HepG2 (cell line): ENCODE results near the gene SLC8A2. TPM values are rescaled to one million over a fixed set of nuclear protein-coding genes. Genes with fewer than 3 reads are reported as not detected.

Experiments used
- DMTF1 ChIP-seq: sonication (generic); formaldehyde crosslinking; IDR thresholded peaks from 2 replicates; pipeline ENCODE4 v1.4.0; 2020; ENCODE audit warnings: mild to moderate bottlenecking, missing genetic modification reagents
- FOXP4 ChIP-seq: sonication (generic); formaldehyde crosslinking; IDR thresholded peaks from 2 replicates; pipeline ENCODE4 v1.4.0; 2020; ENCODE audit warnings: missing genetic modification reagents
- HNRNPUL1 ChIP-seq: fragments of 200-400 bp; formaldehyde crosslinking; IDR thresholded peaks from 2 replicates; pipeline ENCODE4 v1.6.1; 2017; ENCODE audit warnings: low read depth, mild to moderate bottlenecking, low read length, moderate library complexity
- MXI1 ChIP-seq: IDR thresholded peaks from 3 replicates; pipeline ENCODE4 v1.6.1; 2012; ENCODE audit warnings: low read depth, low read length, inconsistent platforms, borderline replicate concordance
- NCOA5 ChIP-seq: sonication (generic); formaldehyde crosslinking; IDR thresholded peaks from 2 replicates; pipeline ENCODE4 v1.4.0; 2020; ENCODE audit warnings: missing genetic modification reagents
- SMARCC2 ChIP-seq: fragments of 450-650 bp; IDR thresholded peaks from 2 replicates; pipeline ENCODE4 v1.6.1; 2017; ENCODE audit warnings: antibody characterized with exemption, mild to moderate bottlenecking
- THAP9 ChIP-seq: sonication (generic); formaldehyde crosslinking; IDR thresholded peaks from 2 replicates; pipeline ENCODE4; 2020; ENCODE audit warnings: missing genetic modification reagents, mild to moderate bottlenecking, borderline replicate concordance
- WIZ ChIP-seq: sonication (generic); formaldehyde crosslinking; IDR thresholded peaks from 2 replicates; pipeline ENCODE4 v1.5.1; 2020; ENCODE audit warnings: mild to moderate bottlenecking, missing genetic modification reagents
- ZBTB3 ChIP-seq: sonication (generic); formaldehyde crosslinking; IDR thresholded peaks from 2 replicates; pipeline ENCODE4 v1.4.0; 2020; ENCODE audit warnings: low read depth, mild to moderate bottlenecking, moderate library complexity, missing genetic modification reagents, borderline replicate concordance
- ZBTB37 ChIP-seq: sonication (generic); formaldehyde crosslinking; IDR thresholded peaks from 2 replicates; pipeline ENCODE4 v1.4.0; 2020; ENCODE audit warnings: mild to moderate bottlenecking, missing genetic modification reagents
- ZBTB44 ChIP-seq: sonication (generic); formaldehyde crosslinking; IDR thresholded peaks from 2 replicates; pipeline ENCODE4 v1.4.0; 2020; ENCODE audit warnings: missing genetic modification reagents
- ZBTB49 ChIP-seq: sonication (generic); formaldehyde crosslinking; IDR thresholded peaks from 2 replicates; pipeline ENCODE4 v1.4.0; 2020; ENCODE audit warnings: missing genetic modification reagents, borderline replicate concordance
- ZNF616 ChIP-seq: sonication (generic); formaldehyde crosslinking; IDR thresholded peaks from 2 replicates; pipeline ENCODE4 v1.5.0; 2020; ENCODE audit warnings: low read depth, mild to moderate bottlenecking, missing genetic modification reagents
- ZNF784 ChIP-seq: sonication (generic); formaldehyde crosslinking; IDR thresholded peaks from 2 replicates; pipeline ENCODE4 v1.5.1; 2020; ENCODE audit warnings: missing genetic modification reagents, mild to moderate bottlenecking, borderline replicate concordance
- polyA plus RNA-seq, 8 experiments: library from polyadenylated mRNA; depleted of rRNA in 3 of 8; stranded (reverse) in 7 of 8; unstranded in 1 of 8; fragments of >200 nt; fragmentation: Illumina TruSeq in 4 of 8; extraction: Trizol in 4 of 8; gene quantifications; 2 replicates each; pipeline versions ENCODE4 v1.2.1 to v1.2.3, GENCODE V29; 2011 to 2016; ENCODE audit warnings: low read depth in 4 of 8, missing spikeins in 1 of 8, mixed read lengths in 1 of 8; ENCODE audit not compliant: insufficient read depth in 1 of 8
- total RNA-seq, 5 experiments: library from RNA; depleted of rRNA; stranded (reverse); fragments of >200 nt; fragmentation: Illumina TruSeq; extraction: Trizol; gene quantifications; 2 replicates each; pipeline ENCODE4 v1.2.3, GENCODE V29; 2016; ENCODE audit warnings: low read depth in 1 of 5

Gene SLC8A2
- total and polyA plus RNA-seq, 2 of the 13 experiments (the other 11 are each of a cell fraction or from before 2014, with no cell fraction given): 0.02 TPM; not detected in 1

GRCh38 chr19:47406711-47407416, 64.8 kb downstream of the SLC8A2 start (continued):
- TF ChIP-seq FOXP4 (CRISPR knock-in tag) (no peak), MXI1 (no peak), ZBTB3 (CRISPR knock-in tag) (no peak), ZNF616 (CRISPR knock-in tag) (no peak), NCOA5 (CRISPR knock-in tag) (no peak), HNRNPUL1 (no peak), SMARCC2 (no peak), ZBTB49 (no peak), DMTF1 (CRISPR knock-in tag) (no peak), ZBTB37 (CRISPR knock-in tag) (no peak), WIZ (CRISPR knock-in tag) (no peak), ZBTB44 (CRISPR knock-in tag) (no peak), ZNF784 (CRISPR knock-in tag) (0 out of 2 replicates have a peak, but pooled peaks have one; percentile 29), THAP9 (CRISPR knock-in tag) (no peak)
